ENCODE results near the gene EML5. TPM values are rescaled to one million over a fixed set of nuclear protein-coding genes. Genes with fewer than 3 reads are reported as not detected.
A peak's percentile ranks its signal among the peaks of the same experiment; 100 is the strongest.

The EML5 gene
- total and polyA plus RNA-seq, 2 donors (not counting 3 experiments of a cell fraction or from before 2014, with no cell fraction given), result not detected

DNA sequence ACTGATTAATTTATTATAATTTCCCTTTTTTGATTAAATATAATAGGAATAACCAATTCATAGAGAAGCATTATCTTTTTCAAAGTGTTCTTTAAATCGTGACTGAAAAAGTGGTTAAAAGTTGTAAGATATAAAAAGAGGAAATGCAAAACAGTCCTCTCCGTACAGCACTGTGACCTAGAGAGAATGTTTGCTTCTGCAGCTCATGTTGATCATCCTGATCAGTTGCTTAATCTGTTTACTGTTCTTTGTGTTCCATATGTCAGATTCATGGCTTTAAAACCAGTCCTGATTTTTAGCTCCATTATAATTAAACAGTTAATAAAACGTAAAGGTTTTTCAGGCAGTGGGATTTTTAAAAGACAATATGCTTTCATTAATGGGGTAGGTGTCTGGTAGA, 36.4 kb upstream of the EML5 start:
- TF ChIP-seq POLR2A (IDR thresholded peaks at IDR 0.05; ENCODE audit: low read depth, low read length), result no peak
- TF ChIP-seq, protein P1, sequence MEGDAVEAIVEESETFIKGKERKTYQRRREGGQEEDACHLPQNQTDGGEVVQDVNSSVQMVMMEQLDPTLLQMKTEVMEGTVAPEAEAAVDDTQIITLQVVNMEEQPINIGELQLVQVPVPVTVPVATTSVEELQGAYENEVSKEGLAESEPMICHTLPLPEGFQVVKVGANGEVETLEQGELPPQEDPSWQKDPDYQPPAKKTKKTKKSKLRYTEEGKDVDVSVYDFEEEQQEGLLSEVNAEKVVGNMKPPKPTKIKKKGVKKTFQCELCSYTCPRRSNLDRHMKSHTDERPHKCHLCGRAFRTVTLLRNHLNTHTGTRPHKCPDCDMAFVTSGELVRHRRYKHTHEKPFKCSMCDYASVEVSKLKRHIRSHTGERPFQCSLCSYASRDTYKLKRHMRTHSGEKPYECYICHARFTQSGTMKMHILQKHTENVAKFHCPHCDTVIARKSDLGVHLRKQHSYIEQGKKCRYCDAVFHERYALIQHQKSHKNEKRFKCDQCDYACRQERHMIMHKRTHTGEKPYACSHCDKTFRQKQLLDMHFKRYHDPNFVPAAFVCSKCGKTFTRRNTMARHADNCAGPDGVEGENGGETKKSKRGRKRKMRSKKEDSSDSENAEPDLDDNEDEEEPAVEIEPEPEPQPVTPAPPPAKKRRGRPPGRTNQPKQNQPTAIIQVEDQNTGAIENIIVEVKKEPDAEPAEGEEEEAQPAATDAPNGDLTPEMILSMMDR (IDR thresholded peaks at IDR 0.05; ENCODE audit: extremely low read depth in 1 of 2, insufficient read depth in 1 of 2, low read depth in 1 of 2, low read length in 2 of 2), result no peak
- no peak for TF ChIP-seq FOS (IDR thresholded peaks at IDR 0.05; ENCODE audit: borderline replicate concordance, insufficient read depth, low read length)
- TF ChIP-seq, protein P2, sequence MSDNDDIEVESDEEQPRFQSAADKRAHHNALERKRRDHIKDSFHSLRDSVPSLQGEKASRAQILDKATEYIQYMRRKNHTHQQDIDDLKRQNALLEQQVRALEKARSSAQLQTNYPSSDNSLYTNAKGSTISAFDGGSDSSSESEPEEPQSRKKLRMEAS (IDR thresholded peaks at IDR 0.05; ENCODE audit: insufficient read depth, insufficient read length), result no peak
- no peak for TF ChIP-seq GATA2 (IDR thresholded peaks at IDR 0.05; ENCODE audit: insufficient read depth, insufficient read length, low read depth, low read length)
- TF ChIP-seq EZH2 (IDR thresholded peaks at IDR 0.05; ENCODE audit: borderline replicate concordance, low read depth, low read length, severe bottlenecking), result no peak
- no peak for TF ChIP-seq MYC (IDR thresholded peaks at IDR 0.05; ENCODE audit: low read depth, low read length)
- no peaks in the 10 kb centered on the region for H3K79me2 ChIP-seq (ENCODE audit: control insufficient read depth, insufficient read depth, low read length)
- H3K27me3 ChIP-seq (ENCODE audit: control insufficient read depth in 2 of 2, insufficient read depth in 2 of 2, low read length in 2 of 2), result no peaks in the 10 kb centered on the region
- no TSS peak for BruUV-seq (replicated peaks)
- H3K27ac ChIP-seq (ENCODE audit: insufficient read depth, low read depth, low read length), result no peak overlapping the region
- H3K36me3 ChIP-seq (ENCODE audit: control insufficient read depth in 2 of 2, extremely low read depth in 1 of 2, insufficient read depth in 2 of 2, low read length in 2 of 2), result no peaks in the 10 kb centered on the region
- no peak overlapping the region for H3K4me3 ChIP-seq (replicated peaks in 1 of 3; ENCODE audit: insufficient read depth in 1 of 3, low read depth in 1 of 3, low read length in 3 of 3)
- dilution Hi-C loops (cut with MboI; ENCODE audit: extremely low pct_ligation_motif_present, low sequenced_read_pairs) (no loop called here), intact Hi-C loops (cut with micrococcal nuclease) (no loop called here)
- H4K20me1 ChIP-seq (replicated peaks; ENCODE audit: control insufficient read depth, extremely low read depth, insufficient read depth, low read length), result no peaks in the 10 kb centered on the region
- no peaks in the 10 kb centered on the region for H3K9me1 ChIP-seq (replicated peaks; ENCODE audit: control insufficient read depth, extremely low read depth, insufficient read depth, low read length)
- no peak for DNase-seq (ENCODE audit: low read depth, low spot score)
- no peak overlapping the region for H3K9ac ChIP-seq (replicated peaks; ENCODE audit: extremely low read depth, insufficient read depth, low read length)
- ChIA-PET CTCF (interaction anchor here (6.0 kb wide), 1 partner anchor 10 kb away, joined by 27 read pairs; no protein-coding TSS in a partner anchor), POLR2A (no interaction called here)
- FAIRE-seq, result peak; percentile 31
- no peak overlapping the region for H3K4me2 ChIP-seq (ENCODE audit: insufficient read depth, low read length)
- no peak overlapping the region for H2AFZ ChIP-seq (ENCODE audit: low read depth, low read length)
- peaks cover 6% of the 10 kb centered on the region for H3K4me1 ChIP-seq (ENCODE audit: control insufficient read depth, extremely low read depth, insufficient read depth, low read length)
- H3K9me3 ChIP-seq (replicated peaks; ENCODE audit: control insufficient read depth, insufficient read depth, low read length), result no peaks in the 10 kb centered on the region

All from endothelial cell of umbilical vein (primary cell).